ENCODE measurements around the gene CCL20.

The CCL20 gene

DNA sequence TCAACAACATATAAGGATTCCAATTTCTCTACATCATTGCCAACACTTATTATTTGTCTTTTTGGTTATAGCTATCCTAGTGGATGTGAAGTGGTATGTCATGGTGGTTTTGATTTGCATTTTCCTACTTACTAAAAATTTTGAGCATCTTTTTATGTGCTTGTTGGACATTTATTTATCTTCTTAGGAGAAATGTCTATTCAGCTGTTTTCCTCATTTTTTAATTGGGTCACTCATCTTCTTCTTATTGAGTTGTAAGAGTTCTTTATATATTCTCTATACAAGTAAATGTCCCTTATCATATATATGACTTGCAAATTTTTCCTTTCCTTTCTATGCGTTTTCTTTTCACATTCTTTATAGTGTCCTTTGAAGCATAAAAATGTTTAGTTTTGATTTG is 4.7 kb upstream of the CCL20 start:
- TF ChIP-seq CREB1 (IDR thresholded peaks at IDR 0.05; ENCODE audit: low read depth) (no peak), EP300 (IDR thresholded peaks at IDR 0.05; ENCODE audit: borderline replicate concordance) (no peak), YY1 (IDR thresholded peaks at IDR 0.05; ENCODE audit: low read depth) (no peak), RAD21 (IDR thresholded peaks at IDR 0.05; ENCODE audit: low read depth) (no peak), EGR1 (IDR thresholded peaks at IDR 0.05) (no peak), TCF12 (IDR thresholded peaks at IDR 0.05; ENCODE audit: low read depth) (no peak), TAF1 (IDR thresholded peaks at IDR 0.05; ENCODE audit: low read depth) (no peak), CEBPB (IDR thresholded peaks at IDR 0.05) (no peak), ZBTB7A (IDR thresholded peaks at IDR 0.05; ENCODE audit: low read depth) (no peak), TEAD4 (IDR thresholded peaks at IDR 0.05) (no peak), FOXM1 (IDR thresholded peaks at IDR 0.05; ENCODE audit: borderline replicate concordance, low read depth) (no peak), MAX (IDR thresholded peaks at IDR 0.05) (no peak), NFIC (IDR thresholded peaks at IDR 0.05) (no peak)
- TF ChIP-seq, protein P1, sequence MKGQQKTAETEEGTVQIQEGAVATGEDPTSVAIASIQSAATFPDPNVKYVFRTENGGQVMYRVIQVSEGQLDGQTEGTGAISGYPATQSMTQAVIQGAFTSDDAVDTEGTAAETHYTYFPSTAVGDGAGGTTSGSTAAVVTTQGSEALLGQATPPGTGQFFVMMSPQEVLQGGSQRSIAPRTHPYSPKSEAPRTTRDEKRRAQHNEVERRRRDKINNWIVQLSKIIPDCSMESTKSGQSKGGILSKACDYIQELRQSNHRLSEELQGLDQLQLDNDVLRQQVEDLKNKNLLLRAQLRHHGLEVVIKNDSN (IDR thresholded peaks at IDR 0.05), result no peak
- TF ChIP-seq, protein P2, sequence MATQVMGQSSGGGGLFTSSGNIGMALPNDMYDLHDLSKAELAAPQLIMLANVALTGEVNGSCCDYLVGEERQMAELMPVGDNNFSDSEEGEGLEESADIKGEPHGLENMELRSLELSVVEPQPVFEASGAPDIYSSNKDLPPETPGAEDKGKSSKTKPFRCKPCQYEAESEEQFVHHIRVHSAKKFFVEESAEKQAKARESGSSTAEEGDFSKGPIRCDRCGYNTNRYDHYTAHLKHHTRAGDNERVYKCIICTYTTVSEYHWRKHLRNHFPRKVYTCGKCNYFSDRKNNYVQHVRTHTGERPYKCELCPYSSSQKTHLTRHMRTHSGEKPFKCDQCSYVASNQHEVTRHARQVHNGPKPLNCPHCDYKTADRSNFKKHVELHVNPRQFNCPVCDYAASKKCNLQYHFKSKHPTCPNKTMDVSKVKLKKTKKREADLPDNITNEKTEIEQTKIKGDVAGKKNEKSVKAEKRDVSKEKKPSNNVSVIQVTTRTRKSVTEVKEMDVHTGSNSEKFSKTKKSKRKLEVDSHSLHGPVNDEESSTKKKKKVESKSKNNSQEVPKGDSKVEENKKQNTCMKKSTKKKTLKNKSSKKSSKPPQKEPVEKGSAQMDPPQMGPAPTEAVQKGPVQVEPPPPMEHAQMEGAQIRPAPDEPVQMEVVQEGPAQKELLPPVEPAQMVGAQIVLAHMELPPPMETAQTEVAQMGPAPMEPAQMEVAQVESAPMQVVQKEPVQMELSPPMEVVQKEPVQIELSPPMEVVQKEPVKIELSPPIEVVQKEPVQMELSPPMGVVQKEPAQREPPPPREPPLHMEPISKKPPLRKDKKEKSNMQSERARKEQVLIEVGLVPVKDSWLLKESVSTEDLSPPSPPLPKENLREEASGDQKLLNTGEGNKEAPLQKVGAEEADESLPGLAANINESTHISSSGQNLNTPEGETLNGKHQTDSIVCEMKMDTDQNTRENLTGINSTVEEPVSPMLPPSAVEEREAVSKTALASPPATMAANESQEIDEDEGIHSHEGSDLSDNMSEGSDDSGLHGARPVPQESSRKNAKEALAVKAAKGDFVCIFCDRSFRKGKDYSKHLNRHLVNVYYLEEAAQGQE (IDR thresholded peaks at IDR 0.05; ENCODE audit: low read depth), result no peak

DNA sequence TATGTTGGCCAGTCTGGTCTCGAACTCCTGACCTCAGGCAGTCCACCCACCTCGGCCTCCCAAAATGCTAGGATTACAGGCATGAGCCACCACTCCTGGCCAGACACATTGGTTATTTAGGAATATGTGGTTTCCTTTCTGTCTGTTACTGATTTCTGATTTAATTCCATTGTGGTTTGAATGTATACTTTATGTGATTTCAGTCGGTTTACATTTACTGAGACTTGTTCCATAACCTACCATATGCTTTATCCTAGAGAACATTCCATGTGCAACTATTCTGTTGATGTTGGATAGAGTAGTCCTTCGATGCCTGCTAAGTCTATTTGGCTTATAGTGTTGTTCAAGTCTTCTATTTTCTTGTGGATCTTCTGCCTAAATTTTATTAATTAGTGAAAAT is 1.6 kb upstream of the CCL20 start:
- no peak for TF ChIP-seq EGR1 (IDR thresholded peaks at IDR 0.05)
- TF ChIP-seq, protein P1 (IDR thresholded peaks at IDR 0.05), result no peak
- no peak for TF ChIP-seq EP300 (IDR thresholded peaks at IDR 0.05; ENCODE audit: borderline replicate concordance)
- TF ChIP-seq RAD21 (IDR thresholded peaks at IDR 0.05; ENCODE audit: low read depth), result no peak
- no peak for TF ChIP-seq CREB1 (IDR thresholded peaks at IDR 0.05; ENCODE audit: low read depth)
- TF ChIP-seq ZBTB7A (IDR thresholded peaks at IDR 0.05; ENCODE audit: low read depth), result no peak

DNA sequence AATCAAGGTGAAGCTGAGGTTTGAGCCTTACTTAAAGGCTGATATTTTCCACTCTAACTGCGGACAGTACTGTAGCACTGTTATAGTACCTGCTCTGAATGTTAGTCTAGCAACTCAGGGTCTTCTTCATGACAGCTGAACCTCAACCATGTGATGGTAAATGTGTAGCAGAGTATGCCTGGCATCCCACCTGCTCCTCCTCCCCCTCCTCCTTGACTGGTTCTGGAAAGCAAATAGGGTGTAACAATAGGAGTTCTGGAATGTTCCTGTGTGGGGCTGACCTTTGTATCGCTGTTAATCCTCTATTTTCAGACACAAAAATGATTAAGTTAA is 447 bp upstream of the CCL20 start:
- TF ChIP-seq TEAD4 (IDR thresholded peaks at IDR 0.05) (no peak), FOXM1 (IDR thresholded peaks at IDR 0.05; ENCODE audit: borderline replicate concordance, low read depth) (no peak), TAF1 (IDR thresholded peaks at IDR 0.05; ENCODE audit: low read depth) (no peak), NFIC (IDR thresholded peaks at IDR 0.05) (no peak), MAX (IDR thresholded peaks at IDR 0.05) (no peak), YY1 (IDR thresholded peaks at IDR 0.05; ENCODE audit: low read depth) (no peak), EP300 (IDR thresholded peaks at IDR 0.05; ENCODE audit: borderline replicate concordance) (no peak)

DNA sequence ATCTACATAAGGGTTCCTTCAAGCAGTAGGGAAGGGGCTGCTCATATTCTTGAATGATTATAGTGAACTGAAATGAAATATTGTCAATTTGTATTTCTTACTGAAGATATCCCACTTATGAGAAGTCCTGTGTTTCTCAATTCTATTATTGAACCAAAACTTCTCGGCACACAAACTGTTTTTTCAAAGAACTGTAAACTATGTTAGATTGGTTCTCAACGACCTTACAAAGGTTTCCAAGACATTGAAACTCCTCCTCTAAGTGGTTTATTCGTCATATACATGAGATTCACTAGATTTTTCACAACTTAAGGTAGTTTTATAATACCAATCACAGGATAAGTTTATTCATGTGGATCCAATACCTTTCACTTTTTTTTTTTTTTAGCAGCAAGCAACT is 1.4 kb downstream of the CCL20 start:
- TF ChIP-seq ZBTB7A (IDR thresholded peaks at IDR 0.05; ENCODE audit: low read depth), result no peak
- no peak for TF ChIP-seq CEBPB (IDR thresholded peaks at IDR 0.05)
- no peak for TF ChIP-seq FOXM1 (IDR thresholded peaks at IDR 0.05; ENCODE audit: borderline replicate concordance, low read depth)
- TF ChIP-seq EP300 (IDR thresholded peaks at IDR 0.05; ENCODE audit: borderline replicate concordance), result no peak
- no peak for TF ChIP-seq TCF12 (IDR thresholded peaks at IDR 0.05; ENCODE audit: low read depth)
- no peak for TF ChIP-seq CREB1 (IDR thresholded peaks at IDR 0.05; ENCODE audit: low read depth)
- no peak for TF ChIP-seq NFIC (IDR thresholded peaks at IDR 0.05)
- no peak for TF ChIP-seq TEAD4 (IDR thresholded peaks at IDR 0.05)
- TF ChIP-seq MAX (IDR thresholded peaks at IDR 0.05), result no peak

DNA sequence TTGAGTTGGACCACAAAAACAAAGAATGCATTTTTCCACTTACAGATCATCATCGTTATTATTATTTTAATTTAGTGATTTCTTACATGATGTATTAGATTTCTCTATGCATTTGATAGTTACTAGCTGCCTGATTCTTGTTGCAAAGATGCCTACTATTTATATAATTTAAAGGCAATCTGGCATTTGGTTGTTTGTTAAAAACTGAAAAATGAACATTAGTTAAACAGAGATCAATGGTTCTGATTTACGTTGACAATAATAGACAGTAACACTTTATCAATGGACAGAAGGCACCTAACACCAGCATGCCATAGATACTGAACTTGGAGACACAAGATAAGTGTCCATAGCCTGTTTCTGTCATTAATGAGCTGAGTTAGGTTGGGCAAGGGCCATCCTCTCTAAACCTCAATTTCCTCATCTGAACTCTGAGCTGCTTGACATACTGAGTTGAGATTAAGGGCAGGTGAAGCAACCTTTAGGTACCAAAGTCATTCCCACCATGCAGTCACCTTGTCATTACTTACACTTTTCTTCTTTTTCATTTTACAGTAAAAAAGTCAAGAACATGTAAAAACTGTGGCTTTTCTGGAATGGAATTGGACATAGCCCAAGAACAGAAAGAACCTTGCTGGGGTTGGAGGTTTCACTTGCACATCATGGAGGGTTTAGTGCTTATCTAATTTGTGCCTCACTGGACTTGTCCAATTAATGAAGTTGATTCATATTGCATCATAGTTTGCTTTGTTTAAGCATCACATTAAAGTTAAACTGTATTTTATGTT is 3.1 kb downstream of the CCL20 start:
- TF ChIP-seq TCF12 (IDR thresholded peaks at IDR 0.05; ENCODE audit: low read depth) (no peak), CREB1 (IDR thresholded peaks at IDR 0.05; ENCODE audit: low read depth) (no peak), ZBTB7A (IDR thresholded peaks at IDR 0.05; ENCODE audit: low read depth) (no peak), EP300 (IDR thresholded peaks at IDR 0.05; ENCODE audit: borderline replicate concordance) (no peak), MAX (IDR thresholded peaks at IDR 0.05) (no peak), NFIC (IDR thresholded peaks at IDR 0.05) (no peak), RAD21 (IDR thresholded peaks at IDR 0.05; ENCODE audit: low read depth) (no peak), TAF1 (IDR thresholded peaks at IDR 0.05; ENCODE audit: low read depth) (no peak)

GRCh38 chr2:227817336-227817735 is 3.7 kb downstream of the CCL20 start:
- TF ChIP-seq TAF1 (IDR thresholded peaks at IDR 0.05; ENCODE audit: low read depth) (no peak), RAD21 (IDR thresholded peaks at IDR 0.05; ENCODE audit: low read depth) (no peak), CREB1 (IDR thresholded peaks at IDR 0.05; ENCODE audit: low read depth) (no peak), ZBTB7A (IDR thresholded peaks at IDR 0.05; ENCODE audit: low read depth) (no peak), TEAD4 (IDR thresholded peaks at IDR 0.05) (no peak), MAX (IDR thresholded peaks at IDR 0.05) (no peak), FOXM1 (IDR thresholded peaks at IDR 0.05; ENCODE audit: borderline replicate concordance, low read depth) (no peak), EGR1 (IDR thresholded peaks at IDR 0.05) (no peak), YY1 (IDR thresholded peaks at IDR 0.05; ENCODE audit: low read depth) (no peak), NFIC (IDR thresholded peaks at IDR 0.05) (no peak), TCF12 (IDR thresholded peaks at IDR 0.05; ENCODE audit: low read depth) (no peak)
- TF ChIP-seq, protein P2 (IDR thresholded peaks at IDR 0.05; ENCODE audit: low read depth), result no peak
